Trophoblast cell (in vitro differentiated cells and primary cell): Measurements from ENCODE around the gene GJA10. TPM values are rescaled to one million over a fixed set of nuclear protein-coding genes. Genes with fewer than 3 reads are reported as not detected.
"Not testable (repeated sequence)": the region's sequence is repeated elsewhere in the genome, so short reads cannot be mapped to it uniquely, and the experiment has no call there.

Source experiments
- DNase-seq, 2 donors: peaks; one replicate each; pipeline ENCODE4 v3.0.0-alpha.2; 2016
- H2AFZ ChIP-seq: 2 replicates; pipeline ENCODE4 v1.6.1; 2013; ENCODE audit warnings: low read length, moderate library complexity, mild to moderate bottlenecking; ENCODE audit not compliant: insufficient read depth, poor library complexity
- H2AK5ac ChIP-seq: 2 replicates; pipeline ENCODE4 v1.6.1; 2013; ENCODE audit warnings: mild to moderate bottlenecking, low read length
- H2BK120ac ChIP-seq: 2 replicates; pipeline ENCODE4 v1.6.1; 2013; ENCODE audit warnings: low read length, mild to moderate bottlenecking, moderate library complexity; ENCODE audit not compliant: insufficient read depth, poor library complexity
- H2BK12ac ChIP-seq: 2 replicates; pipeline ENCODE4 v1.6.1; 2013; ENCODE audit warnings: mild to moderate bottlenecking, low read length, moderate library complexity
- H2BK5ac ChIP-seq: 2 replicates; pipeline ENCODE4 v1.6.1; 2013; ENCODE audit warnings: low read length, low read depth, moderate library complexity, mild to moderate bottlenecking; ENCODE audit not compliant: poor library complexity
- H3K14ac ChIP-seq: 2 replicates; pipeline ENCODE4 v1.6.1; 2013; ENCODE audit warnings: mild to moderate bottlenecking, low read length
- H3K18ac ChIP-seq: 2 replicates; pipeline ENCODE4 v1.6.1; 2013; ENCODE audit warnings: mild to moderate bottlenecking, low read length
- H3K23ac ChIP-seq: 2 replicates; pipeline ENCODE4 v1.6.1; 2013; ENCODE audit warnings: low read length
- H3K27ac ChIP-seq: 2 replicates; pipeline ENCODE4 v1.5.1; 2013; ENCODE audit warnings: low read depth, mild to moderate bottlenecking, inconsistent platforms, low read length, moderate library complexity
- H3K27me3 ChIP-seq: 2 replicates; pipeline ENCODE4 v1.6.1; 2013; ENCODE audit warnings: inconsistent platforms, mild to moderate bottlenecking, low read length, moderate library complexity; ENCODE audit not compliant: insufficient read depth
- H3K36me3 ChIP-seq, 2 experiments: 1 replicate in 1 of 2; 2 replicates in 1 of 2; pipeline ENCODE4 v1.6.1; 2013; ENCODE audit warnings: low read length in 2 of 2, mild to moderate bottlenecking in 2 of 2, moderate library complexity in 1 of 2; ENCODE audit not compliant: insufficient read depth in 2 of 2, control insufficient read depth in 1 of 2
- H3K4ac ChIP-seq: 2 replicates; pipeline ENCODE4 v1.6.1; 2013; ENCODE audit warnings: low read depth, mild to moderate bottlenecking, low read length, moderate library complexity
- H3K4me1 ChIP-seq, 2 experiments: 1 replicate in 1 of 2; 2 replicates in 1 of 2; pipeline ENCODE4 v1.6.1; 2013; ENCODE audit warnings: low read length in 2 of 2, mild to moderate bottlenecking in 2 of 2, moderate library complexity in 1 of 2; ENCODE audit not compliant: insufficient read depth in 2 of 2, control insufficient read depth in 1 of 2
- H3K4me2 ChIP-seq: 2 replicates; pipeline ENCODE4 v1.6.1; 2013; ENCODE audit warnings: inconsistent platforms, mild to moderate bottlenecking, low read length, moderate library complexity
- H3K4me3 ChIP-seq: 2 replicates; pipeline ENCODE4 v1.5.1; 2013; ENCODE audit warnings: mild to moderate bottlenecking, low read depth, low read length, inconsistent platforms
- H3K79me1 ChIP-seq: one replicate; pipeline ENCODE4 v1.6.1; 2013; ENCODE audit warnings: low read length
- H3K79me2 ChIP-seq: 2 replicates; pipeline ENCODE4 v1.6.1; 2013; ENCODE audit warnings: low read length, mild to moderate bottlenecking; ENCODE audit not compliant: control insufficient read depth, insufficient read depth, poor library complexity
- H3K9ac ChIP-seq: 2 replicates; pipeline ENCODE4 v1.6.1; 2013; ENCODE audit warnings: mild to moderate bottlenecking, low read length
- H3K9me3 ChIP-seq: 2 replicates; pipeline ENCODE4 v1.6.1; 2013; ENCODE audit warnings: low read depth, mild to moderate bottlenecking, control low read depth, inconsistent platforms, low read length; ENCODE audit not compliant: insufficient read depth
- H4K12ac ChIP-seq: 2 replicates; pipeline ENCODE4 v1.6.1; 2013; ENCODE audit warnings: low read depth, mild to moderate bottlenecking, low read length, moderate library complexity
- H4K8ac ChIP-seq: 2 replicates; pipeline ENCODE4 v1.6.1; 2013; ENCODE audit warnings: low read depth, mild to moderate bottlenecking, low read length, moderate library complexity
- H4K91ac ChIP-seq: one replicate; pipeline ENCODE4 v1.6.1; 2013; ENCODE audit warnings: low read depth, mild to moderate bottlenecking, low read length, moderate library complexity
- WGBS: extraction: QIAGEN DNeasy Blood & Tissue Kit; methylation state at CpG from one replicate; pipeline ENCODE4 v1.1.7; 2013; ENCODE audit warnings: missing lambda C conversion rate; ENCODE audit not compliant: insufficient read length, insufficient coverage; ENCODE audit errors: extremely low coverage; 5-methylcytosine and 5-hydroxymethylcytosine counted together
- polyA plus RNA-seq: library from polyadenylated mRNA; stranded (reverse); fragments of 200-250 nt; gene quantifications from 2 replicates; pipeline ENCODE4 v1.2.3, GENCODE V29; 2013

The GJA10 gene
- polyA plus RNA-seq, result not detected in 2 replicates

GRCh38 chr6:89894169-89894568 is at the start of gene GJA10:
Gene GJA10 (plus strand): TSS chr6:89894469. CDS start chr6:89894469, 0 bp downstream.
- H2AFZ ChIP-seq, result no peak within 1 kb of the TSS
- no peaks in the 10 kb centered on the region for H3K9me3 ChIP-seq
- no CpG with 5 or more reads among the region's 1 CpG for WGBS
- no peak within 1 kb of the TSS for H4K8ac ChIP-seq
- no peak within 1 kb of the TSS for H3K18ac ChIP-seq
- H3K14ac ChIP-seq, result no peak within 1 kb of the TSS
- H3K9ac ChIP-seq, result no peak within 1 kb of the TSS
- no peaks in the 10 kb centered on the region for H3K79me1 ChIP-seq
- no peaks in the 10 kb centered on the region for H3K27me3 ChIP-seq
- no peak for DNase-seq
- no peak within 1 kb of the TSS for H3K4me2 ChIP-seq
- no peaks in the 10 kb centered on the region for H3K79me2 ChIP-seq
- no peak within 1 kb of the TSS for H3K4ac ChIP-seq
- H2AK5ac ChIP-seq, result no peak within 1 kb of the TSS
- H3K4me1 ChIP-seq, result no peaks in the 10 kb centered on the region
- H4K91ac ChIP-seq, result no peak within 1 kb of the TSS
- H3K23ac ChIP-seq, result no peak within 1 kb of the TSS
- no peak within 1 kb of the TSS for H4K12ac ChIP-seq
- no peak within 1 kb of the TSS for H3K4me3 ChIP-seq
- H2BK12ac ChIP-seq, result no peak within 1 kb of the TSS
- no peak within 1 kb of the TSS for H2BK120ac ChIP-seq
- no peaks in the 10 kb centered on the region for H3K36me3 ChIP-seq
- H2BK5ac ChIP-seq, result no peak within 1 kb of the TSS
- no peak within 1 kb of the TSS for H3K27ac ChIP-seq

- H2BK120ac ChIP-seq, H2AFZ ChIP-seq, H3K27ac ChIP-seq, H3K27me3 ChIP-seq, H2AK5ac ChIP-seq, H4K91ac ChIP-seq, H3K23ac ChIP-seq, H3K79me1 ChIP-seq, H3K4me3 ChIP-seq, H2BK5ac ChIP-seq, H3K9ac ChIP-seq, H4K12ac ChIP-seq, H3K4me2 ChIP-seq, H3K9me3 ChIP-seq, H4K8ac ChIP-seq, H3K4ac ChIP-seq, H3K4me1 ChIP-seq, DNase-seq, H3K14ac ChIP-seq, H2BK12ac ChIP-seq, H3K79me2 ChIP-seq, H3K18ac ChIP-seq: not testable (repeated sequence)
- no CpG with 5 or more reads among the region's 5 CpGs for WGBS
- H3K36me3 ChIP-seq, result peaks cover 11 to 15% of the 10 kb centered on the region in 2 experiments
Observed at GRCh38 chr6:89847513-89847912, 46.8 kb upstream of the GJA10 start.

DNA sequence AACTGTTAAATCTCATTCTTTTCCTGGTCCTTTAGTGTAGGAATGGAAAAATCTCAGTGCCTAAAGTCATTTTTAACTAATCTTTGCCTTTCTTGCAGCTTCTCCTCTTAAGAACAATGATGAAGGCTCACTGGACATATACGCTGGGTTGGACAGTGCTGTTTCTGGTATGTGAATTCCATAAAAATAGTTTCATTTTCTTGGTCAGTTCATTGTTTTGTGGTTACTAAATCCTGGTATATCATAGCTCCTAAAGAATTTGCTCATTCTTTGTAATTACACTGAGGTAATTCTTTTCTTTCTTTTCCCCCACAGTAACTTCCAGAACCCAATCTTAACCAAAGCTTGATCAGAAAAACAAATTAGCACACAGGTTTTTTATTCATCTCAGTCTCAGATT is 41.2 kb upstream of the GJA10 start:
- Histone ChIP-seq H3K36me3 (peaks cover 28 to 31% of the 10 kb centered on the region in 2 experiments), H4K8ac (no peak overlapping the region), H2BK12ac (no peak overlapping the region), H3K27ac (no peak overlapping the region), H4K91ac (no peak overlapping the region), H4K12ac (no peak overlapping the region), H3K79me2 (peaks cover 1% of the 10 kb centered on the region), H3K9me3 (no peaks in the 10 kb centered on the region), H3K27me3 (no peaks in the 10 kb centered on the region), H3K79me1 (no peaks in the 10 kb centered on the region), H3K23ac (no peak overlapping the region), H2BK120ac (no peak overlapping the region), H3K4me3 (no peak overlapping the region), H3K4me2 (no peak overlapping the region), H3K9ac (no peak overlapping the region), H3K4ac (no peak overlapping the region), H2BK5ac (no peak overlapping the region), H2AFZ (no peak overlapping the region), H3K18ac (no peak overlapping the region), H3K4me1 (no peaks in the 10 kb centered on the region), H2AK5ac (no peak overlapping the region), H3K14ac (no peak overlapping the region)
- peak; percentile 41 to 84 for DNase-seq
- no CpG with 5 or more reads among the region's 1 CpG for WGBS

DNA sequence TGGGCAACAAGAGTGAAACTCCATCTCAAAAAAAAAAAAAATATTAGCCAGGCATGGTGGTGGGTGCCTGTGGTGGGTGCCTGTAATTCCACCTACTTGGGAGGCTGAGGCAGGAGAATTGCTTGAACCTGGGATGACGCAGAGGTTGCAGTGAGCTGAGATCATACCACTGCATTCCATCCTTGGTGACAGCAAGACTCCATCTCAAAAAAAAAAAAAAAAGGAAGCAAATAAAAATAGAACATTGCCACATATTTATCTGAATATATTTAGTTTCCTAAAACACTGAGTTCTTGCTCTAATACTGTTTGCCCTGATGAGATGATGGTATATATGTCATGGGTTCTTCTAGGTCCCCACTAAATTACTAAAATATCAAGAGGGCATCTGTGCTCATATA is 36.2 kb upstream of the GJA10 start:
- Histone ChIP-seq H3K79me2 (no peaks in the 10 kb centered on the region), H2BK120ac (no peak overlapping the region), H3K27ac (no peak overlapping the region), H2BK12ac (no peak overlapping the region), H3K14ac (no peak overlapping the region), H3K4me2 (no peak overlapping the region), H3K79me1 (no peaks in the 10 kb centered on the region), H3K4me1 (no peaks in the 10 kb centered on the region), H2AFZ (no peak overlapping the region), H2BK5ac (no peak overlapping the region), H3K27me3 (no peaks in the 10 kb centered on the region), H4K91ac (no peak overlapping the region), H3K23ac (no peak overlapping the region), H4K8ac (no peak overlapping the region), H2AK5ac (no peak overlapping the region), H3K36me3 (peaks cover 33 to 38% of the 10 kb centered on the region in 2 experiments), H3K18ac (no peak overlapping the region), H4K12ac (no peak overlapping the region), H3K4me3 (no peak overlapping the region), H3K9me3 (no peaks in the 10 kb centered on the region), H3K4ac (no peak overlapping the region), H3K9ac (no peak overlapping the region)
- no CpG with 5 or more reads among the region's 1 CpG for WGBS
- DNase-seq, result no peak
